ENCODE measurements around the gene KCNQ1OT1. TPM values are rescaled to one million over a fixed set of nuclear protein-coding genes. Genes with fewer than 3 reads are reported as not detected.

Gene KCNQ1OT1
- total RNA-seq, 1 donor, result 5.1 TPM

DNA sequence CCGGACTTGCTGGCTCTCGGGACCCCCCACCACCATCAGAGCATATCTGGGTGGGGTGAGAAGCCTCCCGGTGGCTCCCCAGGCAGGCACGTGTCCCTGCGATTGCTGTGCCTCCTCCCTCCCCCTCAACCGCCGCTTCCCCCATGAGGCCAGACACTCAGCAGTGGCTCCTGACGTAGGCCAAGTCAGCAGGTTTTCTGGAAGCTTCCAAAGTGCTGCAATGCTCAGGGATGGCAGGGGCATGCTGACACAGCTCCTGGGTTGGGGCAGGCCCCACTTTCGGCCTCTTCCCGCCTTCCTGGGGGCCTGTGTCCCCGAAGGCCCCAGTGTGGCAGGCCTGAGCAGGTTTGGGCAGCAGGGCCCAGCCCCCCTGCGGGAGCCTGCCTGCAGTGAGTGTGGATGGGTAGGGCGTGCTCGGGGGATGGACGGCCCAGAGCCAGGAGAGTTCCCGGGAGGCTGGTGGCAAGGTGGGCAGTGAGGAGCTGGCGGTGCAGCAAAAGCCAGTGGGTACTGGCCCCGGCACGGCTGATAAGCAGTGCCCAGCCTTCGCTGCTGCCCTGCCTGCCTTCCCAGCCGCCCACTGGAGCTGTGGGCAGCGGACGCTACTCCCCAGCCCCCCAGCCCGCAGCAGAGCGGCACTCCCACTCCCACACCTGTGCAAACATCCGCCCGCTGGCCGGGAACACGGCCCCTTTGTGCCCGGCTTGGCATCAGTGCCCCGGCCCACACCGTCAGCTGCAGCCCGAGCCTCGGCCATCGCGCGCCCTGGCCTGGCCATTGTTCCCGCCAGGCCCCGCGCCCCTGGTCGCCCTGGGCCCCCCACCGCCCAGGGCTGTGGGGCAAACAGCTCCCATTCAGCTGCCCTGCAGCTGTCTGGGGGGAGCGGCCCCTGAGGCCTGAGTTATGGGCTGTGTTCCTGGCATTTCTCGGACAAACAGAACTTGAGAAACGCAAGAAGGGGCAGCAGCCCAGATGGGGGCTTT is 125.0 kb downstream of the KCNQ1OT1 start:
- Histone ChIP-seq H3K36me3 (ENCODE audit: insufficient read depth, low read length) (no peaks in the 10 kb centered on the region), H3K9me3 (ENCODE audit: low read depth, low read length) (no peaks in the 10 kb centered on the region), H3K4me3 (ENCODE audit: insufficient read depth, low read length) (no peak overlapping the region), H3K27ac (ENCODE audit: low read depth, low read length) (no peak overlapping the region), H2AFZ (ENCODE audit: low read length) (no peak overlapping the region), H3K4me1 (ENCODE audit: insufficient read depth, low read length) (no peaks in the 10 kb centered on the region), H3K79me2 (ENCODE audit: insufficient read depth, low read length) (no peaks in the 10 kb centered on the region), H3K27me3 (ENCODE audit: insufficient read depth, low read length) (no peaks in the 10 kb centered on the region), H3K4me2 (ENCODE audit: insufficient read depth, low read length) (no peak overlapping the region), H4K20me1 (ENCODE audit: insufficient read depth, low read length) (no peaks in the 10 kb centered on the region)
- DNase-seq (ENCODE audit: insufficient read length, low spot score, missing footprints), result peak; percentile 86
- TF ChIP-seq, protein P1, sequence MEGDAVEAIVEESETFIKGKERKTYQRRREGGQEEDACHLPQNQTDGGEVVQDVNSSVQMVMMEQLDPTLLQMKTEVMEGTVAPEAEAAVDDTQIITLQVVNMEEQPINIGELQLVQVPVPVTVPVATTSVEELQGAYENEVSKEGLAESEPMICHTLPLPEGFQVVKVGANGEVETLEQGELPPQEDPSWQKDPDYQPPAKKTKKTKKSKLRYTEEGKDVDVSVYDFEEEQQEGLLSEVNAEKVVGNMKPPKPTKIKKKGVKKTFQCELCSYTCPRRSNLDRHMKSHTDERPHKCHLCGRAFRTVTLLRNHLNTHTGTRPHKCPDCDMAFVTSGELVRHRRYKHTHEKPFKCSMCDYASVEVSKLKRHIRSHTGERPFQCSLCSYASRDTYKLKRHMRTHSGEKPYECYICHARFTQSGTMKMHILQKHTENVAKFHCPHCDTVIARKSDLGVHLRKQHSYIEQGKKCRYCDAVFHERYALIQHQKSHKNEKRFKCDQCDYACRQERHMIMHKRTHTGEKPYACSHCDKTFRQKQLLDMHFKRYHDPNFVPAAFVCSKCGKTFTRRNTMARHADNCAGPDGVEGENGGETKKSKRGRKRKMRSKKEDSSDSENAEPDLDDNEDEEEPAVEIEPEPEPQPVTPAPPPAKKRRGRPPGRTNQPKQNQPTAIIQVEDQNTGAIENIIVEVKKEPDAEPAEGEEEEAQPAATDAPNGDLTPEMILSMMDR (IDR thresholded peaks at IDR 0.05; ENCODE audit: extremely low read depth, low read depth, low read length), result no peak

DNA sequence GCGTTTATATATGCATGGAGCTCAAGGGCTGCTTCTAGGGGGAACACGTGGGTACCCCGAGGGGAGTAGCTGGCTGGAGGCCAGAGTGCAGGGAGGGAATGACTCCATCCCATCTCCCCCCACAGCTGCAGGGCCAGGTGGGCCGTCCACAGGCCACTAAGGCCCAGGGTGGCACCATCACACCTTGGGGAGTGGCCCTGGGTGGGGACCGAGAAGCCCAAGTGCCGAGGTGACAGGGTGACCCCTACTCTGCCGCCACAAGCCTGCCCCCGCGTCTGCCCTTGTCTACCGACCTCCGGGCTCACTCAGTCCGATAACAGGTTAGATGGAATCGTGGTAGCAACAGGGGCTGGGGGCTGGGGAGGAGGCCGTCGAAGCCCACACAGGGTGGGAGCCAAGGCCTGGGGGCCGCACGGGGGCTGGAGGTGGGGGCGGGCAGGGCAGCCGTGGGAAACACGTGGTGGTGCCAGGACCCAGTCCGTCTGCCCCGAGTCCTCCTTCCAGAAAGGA is 125.7 kb downstream of the KCNQ1OT1 start:
- Histone ChIP-seq H4K20me1 (ENCODE audit: insufficient read depth, low read length) (no peaks in the 10 kb centered on the region), H3K27me3 (ENCODE audit: insufficient read depth, low read length) (no peaks in the 10 kb centered on the region), H3K4me3 (ENCODE audit: insufficient read depth, low read length) (no peak overlapping the region), H3K9me3 (ENCODE audit: low read depth, low read length) (no peaks in the 10 kb centered on the region), H3K4me1 (ENCODE audit: insufficient read depth, low read length) (no peaks in the 10 kb centered on the region), H3K4me2 (ENCODE audit: insufficient read depth, low read length) (no peak overlapping the region), H3K27ac (ENCODE audit: low read depth, low read length) (no peak overlapping the region), H3K36me3 (ENCODE audit: insufficient read depth, low read length) (no peaks in the 10 kb centered on the region), H2AFZ (ENCODE audit: low read length) (no peak overlapping the region), H3K79me2 (ENCODE audit: insufficient read depth, low read length) (no peaks in the 10 kb centered on the region)
- TF ChIP-seq, protein P1 (IDR thresholded peaks at IDR 0.05; ENCODE audit: extremely low read depth, low read depth, low read length), result no peak
- DNase-seq (ENCODE audit: insufficient read length, low spot score, missing footprints), result no peak

DNA sequence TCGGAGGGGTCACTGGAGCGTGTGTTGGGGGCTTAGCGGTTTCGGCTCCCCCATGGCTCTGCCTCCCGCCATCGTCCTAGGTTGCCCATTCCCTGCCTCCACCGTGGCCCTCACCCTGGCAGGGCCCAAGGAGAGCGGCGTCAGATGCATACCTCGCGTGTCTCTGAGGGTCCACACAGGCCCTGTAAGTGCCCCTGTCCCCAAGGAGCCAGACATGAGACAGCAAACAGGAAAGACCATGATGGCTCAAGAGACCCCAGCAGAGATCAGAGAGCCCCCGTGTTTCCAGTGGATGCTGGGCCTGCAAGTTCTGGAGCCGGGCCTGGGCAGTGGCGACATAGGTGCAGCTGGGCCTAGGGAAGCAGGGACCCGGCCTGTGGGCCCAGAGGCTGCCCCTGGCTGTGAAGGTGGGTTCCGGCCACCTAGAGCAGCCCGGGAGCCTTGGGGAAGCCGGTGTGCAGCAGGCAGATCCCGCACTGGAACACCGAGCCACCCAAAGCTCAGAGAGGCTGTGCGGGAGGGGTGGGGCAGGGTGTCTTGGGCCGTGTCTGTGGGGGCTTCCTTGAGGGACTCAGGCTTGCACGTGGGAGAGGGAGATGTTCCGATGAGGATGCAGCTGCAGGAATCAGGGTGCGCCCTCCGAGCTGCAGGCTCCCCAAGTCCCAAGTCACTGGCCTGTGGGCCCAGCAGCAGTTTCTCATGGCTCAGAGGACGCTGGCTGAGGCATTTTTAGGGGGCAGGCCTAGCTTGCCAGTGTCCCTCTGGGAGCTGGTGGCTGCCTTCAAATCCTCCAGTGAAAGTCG is 126.4 kb downstream of the KCNQ1OT1 start:
- TF ChIP-seq, protein P1 (IDR thresholded peaks at IDR 0.05; ENCODE audit: extremely low read depth, low read depth, low read length), result no peak
- Histone ChIP-seq H3K79me2 (ENCODE audit: insufficient read depth, low read length) (no peaks in the 10 kb centered on the region), H3K36me3 (ENCODE audit: insufficient read depth, low read length) (no peaks in the 10 kb centered on the region), H3K9me3 (ENCODE audit: low read depth, low read length) (no peaks in the 10 kb centered on the region), H2AFZ (ENCODE audit: low read length) (no peak overlapping the region), H3K4me1 (ENCODE audit: insufficient read depth, low read length) (no peaks in the 10 kb centered on the region), H3K4me3 (ENCODE audit: insufficient read depth, low read length) (no peak overlapping the region), H4K20me1 (ENCODE audit: insufficient read depth, low read length) (no peaks in the 10 kb centered on the region), H3K27ac (ENCODE audit: low read depth, low read length) (no peak overlapping the region), H3K27me3 (ENCODE audit: insufficient read depth, low read length) (no peaks in the 10 kb centered on the region), H3K4me2 (ENCODE audit: insufficient read depth, low read length) (no peak overlapping the region)
- peak; percentile 87 for DNase-seq (ENCODE audit: insufficient read length, low spot score, missing footprints)

All from osteoblast (primary cell).